Measurements from ENCODE around the gene PERM1.

Gene PERM1

GRCh38 chr1:930633-931138 lies 51.2 kb downstream of the PERM1 start:
- no peak for DNase-seq

- no peak for DNase-seq
These were observed 51.9 kb downstream of the PERM1 start for GRCh38 chr1:929712-930632.

DNA sequence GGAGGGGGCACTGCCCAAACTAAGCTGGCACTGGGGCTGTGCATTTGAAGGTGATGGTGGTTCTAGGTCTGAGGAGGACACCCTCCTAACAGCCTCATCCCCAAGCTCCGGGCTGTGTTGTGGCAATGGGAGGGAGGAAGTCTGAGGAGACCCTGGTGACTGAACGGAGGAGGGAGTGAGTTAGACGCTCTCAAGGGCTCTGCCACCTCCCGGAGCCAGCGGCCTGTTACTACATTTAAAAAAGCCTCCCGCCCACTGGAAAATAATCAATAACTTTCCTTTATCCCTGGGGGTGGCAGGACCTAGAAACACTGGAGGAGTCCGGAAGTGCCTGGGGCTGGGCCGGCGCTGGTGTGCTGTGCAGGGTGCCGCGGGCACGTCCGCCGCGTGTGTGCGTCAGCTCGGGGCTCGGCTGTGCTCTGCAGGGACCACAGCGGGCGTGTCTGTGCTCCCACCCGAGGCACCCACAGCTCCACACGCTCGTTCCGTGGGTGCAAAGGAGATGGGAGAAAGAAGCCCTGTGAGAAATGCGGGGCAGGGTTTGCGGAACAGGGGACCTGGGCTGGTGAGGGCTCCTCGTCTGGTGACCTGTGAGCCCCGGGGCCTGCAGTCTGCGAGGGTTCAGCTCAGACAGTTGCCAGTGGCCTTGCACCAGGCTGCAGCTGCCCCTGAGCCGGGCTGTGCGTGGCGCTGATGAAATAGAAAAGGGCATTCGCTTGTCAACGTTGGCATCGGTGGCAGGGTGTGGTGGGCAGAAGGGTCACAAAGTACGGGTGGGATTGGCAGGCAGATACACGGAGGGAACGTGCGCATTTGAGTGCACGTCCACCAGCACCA lies 52.9 kb downstream of the PERM1 start:
- DNase-seq: no peak

GRCh38 chr1:927748-928147 lies 54.1 kb downstream of the PERM1 start:
- no peak for DNase-seq

DNA sequence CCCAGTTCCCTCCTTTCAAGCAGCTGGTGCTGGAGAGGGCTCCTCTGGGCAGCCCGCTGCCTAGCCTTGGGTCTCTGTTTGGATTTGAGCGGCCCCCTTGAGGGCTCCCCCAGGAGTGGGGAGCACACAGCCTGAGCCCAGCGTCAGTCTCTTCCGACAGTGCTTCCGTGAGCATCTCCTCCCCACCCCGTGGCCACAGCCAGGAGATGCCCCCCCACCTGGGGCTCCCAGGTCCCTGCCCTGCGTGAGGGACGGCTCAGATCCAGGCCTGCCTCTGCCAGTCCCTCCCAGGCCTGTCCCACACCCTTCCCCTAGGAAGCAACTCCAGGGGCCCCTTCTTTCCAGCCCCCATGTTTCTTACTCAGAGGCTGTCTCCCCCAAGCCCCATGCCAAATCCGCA lies 54.7 kb downstream of the PERM1 start:
- no peak for DNase-seq

- no peak for DNase-seq
These were observed 56.1 kb downstream of the PERM1 start for GRCh38 chr1:925561-926421.
